ENCODE measurements around the gene SFXN3.

- no peak for TF ChIP-seq POLR2A (IDR thresholded peaks at IDR 0.05; ENCODE audit: low read length)
- no peak for TF ChIP-seq GATA1 (IDR thresholded peaks at IDR 0.05; ENCODE audit: low read depth, low read length)
Observed at GRCh38 chr10:101052285-101052684, 21.3 kb downstream of the SFXN3 start.
